Endothelial cell of umbilical vein (primary cell): ENCODE results near the gene EIF4E1B. TPM values are rescaled to one million over a fixed set of nuclear protein-coding genes. Genes with fewer than 3 reads are reported as not detected.

Experiments
- BruUV-seq: library from RNA; stranded (reverse); fragments of 400-500 nt; replicated peaks from 2 replicates; lab custom pipeline; 2021; lab: Mats Ljungman, UMichigan
- CTCF ChIA-PET: fragments of 300-600, 350-600 bp; sonication (Branson Sonifier 250); formaldehyde crosslinking; loops from one replicate; lab custom pipeline; 2021; ENCODE audit warnings: antibody characterized with exemption, inconsistent platforms; lab: Charles Lee
- POLR2A ChIA-PET: fragments of 300-600, 350-600 bp; sonication (Branson Sonifier 250); formaldehyde crosslinking; loops from one replicate; lab custom pipeline; 2021; ENCODE audit warnings: antibody characterized with exemption, inconsistent platforms; lab: Charles Lee
- DNase-seq: peaks from one replicate; pipeline ENCODE4 v3.0.0-alpha.2; 2011; ENCODE audit warnings: low read depth, low spot score
- FAIRE-seq: peaks from 2 replicates; lab custom pipeline; 2011; peaks lifted over from hg19 to GRCh38; lab: Jason Lieb, UNC
- H2AFZ ChIP-seq: 2 replicates; pipeline ENCODE4 v1.6.0; 2012; ENCODE audit warnings: low read depth, low read length, control low read depth, inconsistent platforms
- H3K27ac ChIP-seq: 2 replicates; pipeline ENCODE4 v1.5.1; 2011; ENCODE audit warnings: low read depth, mild to moderate bottlenecking, control low read depth, low read length, moderate library complexity; ENCODE audit not compliant: insufficient read depth
- H3K27me3 ChIP-seq, 2 experiments: 2 replicates each; pipeline versions ENCODE4 v1.6.0 to v1.6.1; 2011; ENCODE audit warnings: low read length in 2 of 2, mixed read lengths in 1 of 2; ENCODE audit not compliant: control insufficient read depth in 2 of 2, insufficient read depth in 2 of 2
- H3K36me3 ChIP-seq, 2 experiments: 2 replicates in 1 of 2; 3 replicates in 1 of 2; pipeline ENCODE4 v1.5.1; 2011; ENCODE audit warnings: low read length in 2 of 2, mild to moderate bottlenecking in 1 of 2, moderate library complexity in 1 of 2; ENCODE audit not compliant: control insufficient read depth in 2 of 2, insufficient read depth in 2 of 2; ENCODE audit errors: extremely low read depth in 1 of 2
- H3K4me1 ChIP-seq: 3 replicates; pipeline ENCODE4 v1.5.1; 2011; ENCODE audit warnings: mild to moderate bottlenecking, low read length; ENCODE audit not compliant: control insufficient read depth, insufficient read depth; ENCODE audit errors: extremely low read depth
- H3K4me2 ChIP-seq: 2 replicates; pipeline ENCODE4 v1.6.1; 2011; ENCODE audit warnings: low read length, control low read depth, mixed read lengths; ENCODE audit not compliant: insufficient read depth
- H3K4me3 ChIP-seq, 3 experiments: fragments of 200-600 bp in 1 of 3; sonication (generic), shearing (Covaris generic) in 1 of 3; replicated peaks in 1 of 3; 2 replicates each; pipeline ENCODE4 v1.5.1; 2011 to 2016; ENCODE audit warnings: control low read depth in 3 of 3, low read length in 3 of 3, mild to moderate bottlenecking in 2 of 3, inconsistent platforms in 1 of 3, low read depth in 1 of 3, moderate library complexity in 1 of 3; ENCODE audit not compliant: insufficient read depth in 1 of 3
- H3K79me2 ChIP-seq: 2 replicates; pipeline ENCODE4 v1.6.0; 2012; ENCODE audit warnings: low read length, inconsistent platforms; ENCODE audit not compliant: control insufficient read depth, insufficient read depth
- H3K9ac ChIP-seq: replicated peaks from 2 replicates; pipeline ENCODE3; 2011; ENCODE audit warnings: low read length, control low read depth; ENCODE audit not compliant: insufficient read depth; ENCODE audit errors: extremely low read depth
- H3K9me1 ChIP-seq: replicated peaks from 3 replicates; pipeline ENCODE4 v1.6.0; 2011; ENCODE audit warnings: mild to moderate bottlenecking, low read length; ENCODE audit not compliant: control insufficient read depth, insufficient read depth; ENCODE audit errors: extremely low read depth
- H3K9me3 ChIP-seq: replicated peaks from 2 replicates; pipeline ENCODE4 v1.5.1; 2012; ENCODE audit warnings: low read length, inconsistent platforms; ENCODE audit not compliant: control insufficient read depth, insufficient read depth
- H4K20me1 ChIP-seq: replicated peaks from 2 replicates; pipeline ENCODE3; 2011; ENCODE audit warnings: mild to moderate bottlenecking, low read length; ENCODE audit not compliant: control insufficient read depth, insufficient read depth; ENCODE audit errors: extremely low read depth
- EZH2 ChIP-seq: IDR thresholded peaks from 2 replicates; pipeline ENCODE4 v1.6.1; 2012; ENCODE audit warnings: borderline replicate concordance, low read depth, mild to moderate bottlenecking, moderate library complexity, low read length, inconsistent platforms; ENCODE audit not compliant: severe bottlenecking
- FOS ChIP-seq: IDR thresholded peaks from 2 replicates; pipeline ENCODE4 v1.6.1; 2011; ENCODE audit warnings: mild to moderate bottlenecking, low read length, moderate library complexity, borderline replicate concordance; ENCODE audit not compliant: insufficient read depth
- GATA2 ChIP-seq: IDR thresholded peaks from 2 replicates; pipeline ENCODE4 v1.7.0; 2011; ENCODE audit warnings: low read depth, mild to moderate bottlenecking, moderate library complexity, mixed read lengths, low read length; ENCODE audit not compliant: insufficient read length, insufficient read depth
- JUN ChIP-seq: IDR thresholded peaks from 2 replicates; pipeline ENCODE4 v1.6.1; 2011; ENCODE audit warnings: borderline replicate concordance, low read depth; ENCODE audit not compliant: insufficient read length, insufficient read depth
- MYC ChIP-seq: IDR thresholded peaks from one replicate; pipeline ENCODE4 v1.6.1; 2011; ENCODE audit warnings: mild to moderate bottlenecking, low read depth, low read length
- POLR2A ChIP-seq: IDR thresholded peaks from 2 replicates; pipeline ENCODE4 v1.6.1; 2012; ENCODE audit warnings: low read depth, mild to moderate bottlenecking, control low read depth, low read length
- POLR2AphosphoS5 ChIP-seq: IDR thresholded peaks from 2 replicates; pipeline ENCODE4 v1.6.1; 2012; ENCODE audit warnings: low read depth, mild to moderate bottlenecking, control low read depth, low read length, moderate library complexity; ENCODE audit not compliant: insufficient read depth
- dilution Hi-C: fragments of 300-500 bp; cut with MboI; formaldehyde crosslinking; loops from one replicate; pipeline ENCODE4 v1.15.0; 2019; ENCODE audit warnings: low sequenced_read_pairs; ENCODE audit not compliant: extremely low pct_ligation_motif_present
- intact Hi-C: fragments of 100-400 bp; cut with micrococcal nuclease; formaldehyde crosslinking; loops from one replicate; pipeline ENCODE4 v1.10.0; 2022
- polyA plus RNA-seq, 4 experiments: library from polyadenylated mRNA; depleted of rRNA in 3 of 4; stranded (reverse) in 3 of 4; unstranded in 1 of 4; fragments of >200 nt; gene quantifications; 2 replicates each; pipeline versions ENCODE4 v1.2.1 to v1.2.3, GENCODE V29; 2011 to 2012; ENCODE audit warnings: missing spikeins in 1 of 4
- total RNA-seq: library from RNA; stranded (reverse); gene quantifications from 2 replicates; pipeline ENCODE4 v1.2.3, GENCODE V29; 2021
- TF ChIP-seq, protein P1 (sequence below): IDR thresholded peaks from 2 replicates; pipeline ENCODE4 v1.6.1; 2011; ENCODE audit not compliant: insufficient read depth, insufficient read length
- TF ChIP-seq, protein P2 (sequence below), 2 donors: IDR thresholded peaks; 1 replicate in 1 of 2; 2 replicates in 1 of 2; pipeline ENCODE4 v1.5.1; 2011; ENCODE audit warnings: low read length in 2 of 2, mild to moderate bottlenecking in 2 of 2, moderate library complexity in 2 of 2, control low read depth in 1 of 2, inconsistent platforms in 1 of 2, low read depth in 1 of 2; ENCODE audit not compliant: insufficient read depth in 1 of 2; ENCODE audit errors: extremely low read depth in 1 of 2

The EIF4E1B gene
- total and polyA plus RNA-seq, 2 donors (not counting 3 experiments of a cell fraction or from before 2014, with no cell fraction given), result not detected

DNA sequence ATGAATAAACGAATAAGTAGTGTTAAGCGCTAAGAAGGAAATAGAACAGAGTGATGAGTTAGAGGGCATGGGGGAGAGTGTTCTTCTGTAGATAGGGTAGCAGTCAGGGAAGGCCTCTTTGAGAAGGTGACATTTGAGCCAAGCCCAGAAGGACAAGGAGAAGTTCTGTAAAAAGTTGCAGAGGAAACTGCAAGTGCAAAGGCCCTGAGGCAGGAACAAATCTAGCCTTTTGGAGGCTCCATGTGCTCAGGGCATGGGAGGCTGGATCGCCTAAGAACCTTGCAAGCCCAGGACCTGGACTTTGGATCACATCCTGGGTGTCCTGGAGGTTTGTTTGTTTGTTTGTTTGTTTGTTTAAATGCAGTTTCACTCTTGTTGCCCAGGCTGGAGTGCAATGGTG lies 8.0 kb downstream of the EIF4E1B start:
- FAIRE-seq, result no peak
- no peaks in the 10 kb centered on the region for H4K20me1 ChIP-seq
- peaks cover 14 to 22% of the 10 kb centered on the region in 2 experiments for H3K27me3 ChIP-seq
- no TSS peak for BruUV-seq
- no peaks in the 10 kb centered on the region for H3K4me1 ChIP-seq
- H3K9ac ChIP-seq, result no peak overlapping the region
- TF ChIP-seq POLR2A, result no peak
- no peak for TF ChIP-seq EZH2
- no peak for TF ChIP-seq JUN
- no peak for TF ChIP-seq FOS
- TF ChIP-seq GATA2, result no peak
- TF ChIP-seq, protein P1, sequence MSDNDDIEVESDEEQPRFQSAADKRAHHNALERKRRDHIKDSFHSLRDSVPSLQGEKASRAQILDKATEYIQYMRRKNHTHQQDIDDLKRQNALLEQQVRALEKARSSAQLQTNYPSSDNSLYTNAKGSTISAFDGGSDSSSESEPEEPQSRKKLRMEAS, result no peak
- TF ChIP-seq, protein P2, sequence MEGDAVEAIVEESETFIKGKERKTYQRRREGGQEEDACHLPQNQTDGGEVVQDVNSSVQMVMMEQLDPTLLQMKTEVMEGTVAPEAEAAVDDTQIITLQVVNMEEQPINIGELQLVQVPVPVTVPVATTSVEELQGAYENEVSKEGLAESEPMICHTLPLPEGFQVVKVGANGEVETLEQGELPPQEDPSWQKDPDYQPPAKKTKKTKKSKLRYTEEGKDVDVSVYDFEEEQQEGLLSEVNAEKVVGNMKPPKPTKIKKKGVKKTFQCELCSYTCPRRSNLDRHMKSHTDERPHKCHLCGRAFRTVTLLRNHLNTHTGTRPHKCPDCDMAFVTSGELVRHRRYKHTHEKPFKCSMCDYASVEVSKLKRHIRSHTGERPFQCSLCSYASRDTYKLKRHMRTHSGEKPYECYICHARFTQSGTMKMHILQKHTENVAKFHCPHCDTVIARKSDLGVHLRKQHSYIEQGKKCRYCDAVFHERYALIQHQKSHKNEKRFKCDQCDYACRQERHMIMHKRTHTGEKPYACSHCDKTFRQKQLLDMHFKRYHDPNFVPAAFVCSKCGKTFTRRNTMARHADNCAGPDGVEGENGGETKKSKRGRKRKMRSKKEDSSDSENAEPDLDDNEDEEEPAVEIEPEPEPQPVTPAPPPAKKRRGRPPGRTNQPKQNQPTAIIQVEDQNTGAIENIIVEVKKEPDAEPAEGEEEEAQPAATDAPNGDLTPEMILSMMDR (IDR thresholded peaks at IDR 0.05; ENCODE audit: extremely low read depth in 1 of 2, insufficient read depth in 1 of 2, low read depth in 1 of 2, low read length in 2 of 2), result no peak
- no peak for TF ChIP-seq MYC
- no peak for TF ChIP-seq POLR2AphosphoS5
- H3K36me3 ChIP-seq, result no peaks in the 10 kb centered on the region
- ChIA-PET POLR2A (no interaction called here), CTCF (interaction anchor here (1.6 to 2.0 kb wide), 2 partner anchors 13 to 22 kb away, joined by 3 to 9 read pairs; no protein-coding TSS in a partner anchor)
- no peak overlapping the region for H3K4me2 ChIP-seq
- intact Hi-C loops, result no loop called here
- DNase-seq, result no peak
- no peak overlapping the region for H3K4me3 ChIP-seq
- no peaks in the 10 kb centered on the region for H3K9me3 ChIP-seq
- no peak overlapping the region for H3K27ac ChIP-seq
- dilution Hi-C loops, result no loop called here
- H2AFZ ChIP-seq, result no peak overlapping the region
- no peaks in the 10 kb centered on the region for H3K79me2 ChIP-seq
- no peaks in the 10 kb centered on the region for H3K9me1 ChIP-seq
